ENCODE data around the gene SEZ6L.

SEZ6L gene

DNA sequence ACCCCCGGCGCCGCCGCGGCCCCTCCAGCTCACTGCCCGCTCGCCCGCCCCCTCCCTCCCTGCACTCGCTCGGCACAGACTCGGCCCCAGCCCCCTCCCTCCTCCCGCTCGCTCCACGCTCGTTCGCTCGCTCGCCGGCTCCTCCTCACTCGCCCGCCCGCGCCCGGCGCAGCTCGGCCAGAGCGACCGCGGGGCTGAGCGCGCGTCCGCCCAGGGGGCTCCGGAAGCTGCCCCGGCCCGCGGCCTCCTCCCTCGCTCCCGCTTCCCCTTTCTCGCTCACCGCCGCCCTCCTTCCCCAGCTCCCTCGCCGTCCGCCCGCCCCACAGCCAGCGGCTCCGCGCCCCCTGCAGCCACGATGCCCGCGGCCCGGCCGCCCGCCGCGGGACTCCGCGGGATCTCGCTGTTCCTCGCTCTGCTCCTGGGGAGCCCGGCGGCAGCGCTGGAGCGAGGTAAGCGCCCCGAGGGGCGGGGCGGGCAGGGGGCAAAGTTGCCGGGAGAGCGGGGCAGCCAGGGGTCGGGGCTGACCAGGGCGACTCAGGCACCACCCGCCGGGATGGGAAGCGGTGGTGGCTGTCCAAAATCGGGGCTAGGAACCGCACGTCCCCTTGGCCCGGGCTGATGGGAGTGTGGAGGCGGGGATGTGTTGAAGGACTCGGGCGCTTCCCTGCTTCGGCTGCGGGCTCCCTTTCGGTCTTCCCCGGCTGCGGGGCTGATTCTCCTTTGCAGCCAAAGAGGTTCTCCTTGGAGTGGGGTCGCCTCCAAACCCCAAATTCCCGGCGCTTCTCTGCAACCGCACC, at the start of gene SEZ6L:
Gene SEZ6L (plus strand): TSS at position 148 of the 797 bp plus-strand sequence. CDS start 208 bp downstream, at position 356.
- DNase-seq, result no peak

DNA sequence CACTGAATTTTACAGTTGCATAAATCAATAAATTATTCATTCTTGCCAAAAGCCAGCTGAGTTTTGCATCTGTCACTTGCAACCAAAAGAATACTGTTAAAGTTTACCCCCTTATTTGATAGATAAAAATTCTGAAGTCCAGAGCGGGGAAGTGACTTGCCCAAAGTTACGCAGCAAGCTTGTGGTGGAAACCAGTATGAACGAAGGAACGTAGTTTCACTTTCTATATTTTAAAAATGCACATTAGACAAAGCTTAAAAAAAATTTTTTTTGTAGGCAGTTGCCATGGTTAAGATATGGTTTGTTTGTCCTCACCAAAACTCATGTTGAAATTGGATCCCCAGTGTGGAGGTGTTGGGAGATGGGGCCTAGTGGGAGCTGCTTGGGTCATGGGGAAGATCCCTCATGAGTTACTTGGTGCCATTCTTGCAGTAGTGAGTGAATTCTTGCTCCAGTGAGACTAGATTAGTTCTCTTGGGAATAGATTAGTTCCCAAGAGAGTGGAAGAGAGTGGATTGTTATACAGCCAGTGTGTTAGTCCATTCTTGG, 46.3 kb upstream of the SEZ6L start:
- DNase-seq, result no peak

DNA sequence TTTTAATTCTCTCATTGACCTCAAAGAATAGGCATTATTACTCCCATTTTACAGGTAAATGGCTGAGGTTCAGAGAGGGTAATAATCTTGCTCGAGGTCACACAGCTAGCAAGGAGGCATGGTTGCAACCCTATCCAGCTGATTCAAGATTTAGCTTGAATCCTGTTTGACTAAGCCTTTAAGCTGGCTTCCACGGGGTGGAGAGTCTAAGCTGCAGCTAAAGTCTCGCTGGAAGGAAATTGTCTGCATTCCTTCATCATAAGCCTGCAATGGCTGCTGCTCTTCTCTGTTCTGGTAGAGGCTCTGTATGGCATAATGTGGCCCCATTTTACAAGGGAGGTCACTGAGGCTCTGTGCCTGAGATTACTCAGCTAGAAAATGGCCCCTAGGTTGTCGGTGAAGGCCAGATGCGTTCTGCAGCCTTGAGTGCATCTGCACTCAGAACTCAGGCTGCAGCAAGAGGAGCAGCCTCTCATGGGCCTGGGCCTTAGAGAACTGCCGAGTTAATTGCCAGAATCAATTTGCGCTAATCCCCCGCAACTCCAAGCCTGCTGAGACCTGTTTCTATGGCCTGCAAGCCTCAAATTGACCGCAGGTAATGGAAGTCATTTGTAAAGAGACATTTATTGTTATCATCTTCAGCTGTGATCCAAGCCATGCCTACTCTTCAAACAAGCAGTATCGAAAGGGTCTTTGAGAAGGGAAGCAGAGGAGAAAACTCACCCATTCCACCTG, 44.1 kb upstream of the SEZ6L start:
- DNase-seq, result no peak

DNA sequence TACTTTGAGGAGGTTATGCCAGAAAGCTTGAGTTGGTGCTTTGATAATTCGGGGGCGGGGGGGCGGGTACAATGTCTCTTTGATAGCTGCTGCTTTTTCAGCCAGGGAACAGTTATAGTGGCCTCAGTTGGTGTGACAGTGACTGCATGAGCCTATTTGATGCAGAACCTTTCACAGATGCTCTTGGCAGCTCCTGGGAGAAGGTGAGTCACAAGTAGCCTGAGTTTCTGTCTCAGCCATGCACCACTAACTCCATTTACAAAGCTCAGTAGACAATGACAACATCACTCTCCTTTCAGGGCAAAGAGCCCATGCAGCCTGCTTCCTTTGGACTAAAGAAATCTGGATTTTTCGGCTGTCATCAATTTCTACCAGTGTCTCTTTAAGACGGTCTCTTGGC, 42.1 kb upstream of the SEZ6L start:
- DNase-seq, result no peak

DNA sequence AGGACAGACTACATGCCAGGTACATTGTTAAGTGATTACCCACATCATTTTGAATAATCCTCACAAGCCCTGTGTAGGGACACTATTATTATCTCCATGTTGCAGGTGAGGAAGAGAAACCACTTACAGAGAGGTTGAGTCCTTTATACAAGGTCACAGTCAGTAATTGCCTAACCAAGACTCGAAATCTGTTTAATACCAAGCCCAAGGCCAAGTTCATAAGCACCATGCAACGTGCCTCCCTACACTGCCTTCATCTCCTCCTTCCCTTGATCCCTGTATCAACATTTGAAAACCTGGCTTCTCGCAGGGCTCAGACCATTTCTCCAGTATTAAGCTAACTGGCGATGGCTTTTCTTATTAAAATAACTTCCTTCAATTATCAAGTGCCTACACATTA, 41.7 kb upstream of the SEZ6L start:
- no peak for DNase-seq

DNA sequence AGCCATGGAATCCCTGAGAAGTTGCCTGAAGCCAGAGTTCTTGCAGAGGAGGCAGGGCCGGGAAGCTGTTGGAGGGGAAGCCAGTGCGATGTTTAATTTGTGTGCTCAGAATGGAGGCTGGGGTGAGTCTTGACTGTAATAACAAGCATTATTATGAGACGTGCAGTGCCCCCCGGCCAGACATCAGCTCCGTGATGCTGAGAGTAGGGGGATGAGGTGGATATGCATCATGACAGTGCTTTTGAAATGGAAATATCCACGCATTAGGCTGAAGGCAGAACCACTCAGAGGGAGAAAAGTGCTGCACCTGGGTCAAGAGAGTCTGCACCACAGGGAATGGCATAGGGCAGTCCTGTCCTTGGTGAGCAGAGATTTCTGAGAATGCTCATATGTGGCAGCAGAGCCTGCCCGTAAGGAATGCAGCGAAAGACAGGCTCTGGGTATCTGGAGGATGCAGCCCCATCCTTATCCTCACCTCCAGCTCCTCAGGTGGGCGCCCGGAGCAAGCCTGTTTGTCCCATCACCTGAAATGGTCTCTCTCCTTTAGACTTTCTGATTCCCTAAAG, 37.6 kb upstream of the SEZ6L start:
- no peak for DNase-seq

DNA sequence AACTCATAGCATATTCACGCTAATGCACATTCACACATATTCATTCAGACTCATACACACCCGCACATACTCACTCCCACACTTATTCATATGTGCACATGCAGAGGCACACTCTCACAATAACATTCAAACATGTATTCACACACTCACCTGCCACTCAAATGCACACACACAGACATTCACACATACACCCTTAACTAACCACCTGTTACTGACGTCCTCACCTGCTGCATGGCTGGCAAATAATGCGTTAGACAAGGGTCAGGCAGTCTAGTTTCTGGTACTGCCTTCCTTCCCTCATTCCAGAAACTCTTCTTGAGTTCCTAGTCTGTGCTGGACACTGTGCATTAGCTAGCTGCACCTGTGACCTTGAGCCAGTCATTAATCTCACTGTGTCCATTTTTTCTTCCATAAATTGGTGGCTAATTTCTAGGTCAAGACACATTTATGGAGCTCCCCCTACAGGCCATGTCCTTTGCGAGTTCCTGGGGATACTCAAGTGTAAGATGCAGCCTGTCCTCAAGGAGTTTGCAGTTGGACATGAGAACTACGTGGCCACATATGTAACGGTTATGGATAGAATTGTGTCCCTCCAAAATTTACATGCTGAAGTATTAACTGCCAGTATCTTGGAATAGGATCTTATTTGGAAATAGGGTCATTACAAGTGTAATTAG, 34.5 kb upstream of the SEZ6L start:
- DNase-seq, result no peak

DNA sequence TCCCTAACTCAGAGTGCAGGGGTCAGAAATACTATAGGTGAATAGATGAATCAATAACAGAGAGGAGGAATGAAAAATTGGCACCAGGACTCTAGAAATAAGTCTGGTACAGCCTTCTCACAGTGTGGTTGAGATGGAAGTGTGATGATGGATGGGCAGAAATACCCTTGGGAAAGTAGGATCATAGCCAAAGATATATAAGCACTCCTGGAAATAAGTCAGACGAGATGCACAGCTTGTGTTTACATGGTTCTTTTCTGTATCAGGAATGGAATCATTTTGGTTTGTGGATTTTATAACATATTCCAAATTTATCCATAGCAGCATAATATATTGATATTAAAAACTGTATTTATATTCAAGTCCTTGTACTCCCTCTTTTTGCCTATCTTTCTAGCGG, 33.5 kb upstream of the SEZ6L start:
- DNase-seq, result no peak

DNA sequence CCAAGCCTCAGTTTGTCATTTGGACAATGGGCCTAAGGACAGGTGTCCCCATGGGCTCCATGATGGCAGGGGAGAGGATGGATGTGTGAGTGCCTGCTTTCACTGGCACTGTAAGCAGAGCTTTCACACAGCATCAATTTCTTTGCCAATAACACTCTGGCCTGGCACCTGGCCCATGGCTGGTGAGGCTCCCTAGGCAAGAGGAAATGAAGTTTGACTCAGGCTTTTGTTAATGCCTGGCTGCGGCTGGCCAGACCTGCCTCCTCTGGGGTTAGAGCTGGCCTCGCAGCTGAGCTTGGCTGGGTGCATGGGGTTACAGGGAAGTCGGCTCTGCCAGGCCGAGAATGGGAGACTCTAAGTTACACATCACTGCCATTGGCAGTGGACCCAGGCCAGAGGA, 30.0 kb upstream of the SEZ6L start:
- DNase-seq, result no peak

DNA sequence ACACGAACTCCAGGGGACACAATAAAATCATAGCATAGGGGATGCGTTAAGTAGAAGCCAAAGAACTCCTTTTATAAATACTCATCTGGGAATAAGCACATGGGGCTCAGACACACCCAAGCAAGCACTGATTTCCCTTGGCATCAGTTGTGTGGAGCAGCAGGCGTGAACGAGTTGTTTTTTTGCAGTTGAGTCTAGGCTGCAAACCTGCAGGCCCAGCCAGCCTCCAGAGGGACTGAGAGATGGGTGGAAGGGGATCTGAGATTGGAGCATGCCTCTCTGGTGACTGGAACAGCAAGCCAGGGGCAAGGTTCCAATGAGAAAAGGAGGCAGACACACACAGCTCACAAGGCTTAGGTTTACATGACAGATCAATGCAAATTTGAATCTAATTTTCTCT, 27.4 kb upstream of the SEZ6L start:
- no peak for DNase-seq

DNA sequence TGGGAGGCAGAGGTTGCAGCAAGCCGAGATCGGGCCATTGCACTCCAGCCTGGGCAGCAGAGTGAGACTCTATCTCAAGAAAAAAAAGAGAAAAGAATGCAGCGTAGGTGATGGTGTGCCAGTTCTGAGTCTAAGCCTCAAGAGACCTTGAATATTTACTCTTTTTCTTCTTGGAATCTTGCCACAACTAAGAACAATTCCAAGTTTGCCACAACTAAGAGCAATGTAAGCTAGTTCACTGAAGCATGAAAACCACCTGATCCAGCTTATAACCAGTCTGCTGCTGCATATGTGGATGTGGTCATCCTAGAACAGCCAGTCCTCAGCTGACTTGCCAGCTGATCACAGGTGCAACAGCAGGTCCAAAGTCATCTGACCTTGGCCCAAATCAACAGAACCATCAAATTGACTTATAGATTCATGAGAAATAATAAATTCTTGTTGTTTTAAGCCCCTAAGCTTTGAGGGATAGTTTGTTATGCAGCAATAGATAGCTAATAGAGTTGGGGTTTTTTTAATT, 25.4 kb upstream of the SEZ6L start:
- no peak for DNase-seq

DNA sequence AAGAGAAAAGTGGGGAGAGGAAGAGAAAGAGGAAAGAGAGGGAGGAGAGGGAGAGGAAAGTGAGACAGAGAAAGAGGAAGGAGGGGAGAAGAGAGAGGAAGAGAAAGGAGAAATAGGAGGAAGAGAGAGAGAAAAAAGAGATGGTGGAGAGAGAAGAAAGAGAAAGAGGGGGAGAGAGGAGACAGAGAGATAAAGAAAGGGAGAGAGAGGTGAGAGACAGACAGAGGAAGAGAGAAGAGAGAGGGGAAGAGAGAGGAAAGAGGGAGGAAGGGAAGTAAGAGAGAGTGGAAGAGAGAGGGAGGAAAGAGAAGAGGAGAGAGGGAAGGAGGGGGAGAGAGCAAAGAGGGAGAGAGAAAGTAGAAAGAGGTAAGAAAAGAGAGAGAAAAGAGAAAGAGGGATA, 9.4 kb upstream of the SEZ6L start:
- DNase-seq, result no peak

DNA sequence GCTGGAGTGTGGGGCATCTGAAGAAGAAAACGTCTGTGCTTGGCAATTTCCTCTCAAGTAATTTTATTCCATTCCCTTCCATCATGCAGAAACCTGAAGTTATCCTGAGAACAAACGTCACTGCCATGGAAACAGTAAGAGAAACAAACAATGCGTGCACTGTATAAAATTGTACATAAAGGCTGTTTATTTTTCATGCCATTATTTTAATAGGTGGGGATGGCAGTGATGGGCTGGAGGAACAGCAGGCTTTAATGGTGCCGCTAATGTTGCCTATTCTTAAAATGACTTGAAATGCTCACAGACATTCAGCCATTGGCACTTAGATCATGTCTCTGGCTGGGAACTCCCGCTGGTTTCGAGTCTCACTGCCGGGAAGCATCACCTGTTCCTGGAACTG, 7.5 kb upstream of the SEZ6L start:
- DNase-seq, result no peak

DNA sequence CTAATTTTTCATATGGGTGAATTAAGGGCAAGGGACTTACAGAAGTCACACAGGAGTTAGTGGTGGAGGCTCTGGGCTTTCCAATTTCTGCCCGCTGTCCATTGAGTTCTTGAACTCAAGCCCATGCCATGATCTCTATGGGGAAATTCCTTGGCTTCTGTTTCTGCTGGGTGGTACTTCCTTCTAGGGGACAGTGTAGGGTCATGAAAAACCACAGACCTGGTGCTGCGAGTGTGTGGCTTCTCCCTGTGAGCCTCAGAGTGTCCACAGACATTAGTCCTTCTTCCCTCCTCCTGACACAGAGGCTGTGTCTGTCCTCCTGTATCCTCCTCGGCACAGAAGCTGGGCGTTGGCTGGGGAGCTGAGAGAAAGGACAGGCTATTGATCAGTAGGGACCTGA, 6.3 kb upstream of the SEZ6L start:
- no peak for DNase-seq

DNA sequence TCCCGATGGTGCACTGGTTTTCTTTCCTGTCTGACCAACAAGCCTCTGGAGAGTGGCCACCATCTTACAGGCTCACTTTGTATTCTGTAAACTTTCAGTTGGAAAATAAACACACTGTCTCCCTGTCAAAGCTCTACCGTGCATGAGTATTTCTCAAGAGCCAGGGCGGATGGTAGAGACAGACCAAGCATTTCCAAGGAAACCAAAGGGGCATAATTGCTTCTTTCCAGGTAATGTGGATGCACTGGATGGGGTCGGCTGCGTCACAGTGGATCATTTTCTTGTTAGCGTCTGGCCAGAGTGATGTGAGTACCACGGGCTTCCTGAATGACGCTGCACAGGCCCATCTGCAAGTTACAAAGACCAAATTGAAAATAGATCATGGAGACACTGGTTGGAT, 5.1 kb upstream of the SEZ6L start:
- DNase-seq, result no peak

DNA sequence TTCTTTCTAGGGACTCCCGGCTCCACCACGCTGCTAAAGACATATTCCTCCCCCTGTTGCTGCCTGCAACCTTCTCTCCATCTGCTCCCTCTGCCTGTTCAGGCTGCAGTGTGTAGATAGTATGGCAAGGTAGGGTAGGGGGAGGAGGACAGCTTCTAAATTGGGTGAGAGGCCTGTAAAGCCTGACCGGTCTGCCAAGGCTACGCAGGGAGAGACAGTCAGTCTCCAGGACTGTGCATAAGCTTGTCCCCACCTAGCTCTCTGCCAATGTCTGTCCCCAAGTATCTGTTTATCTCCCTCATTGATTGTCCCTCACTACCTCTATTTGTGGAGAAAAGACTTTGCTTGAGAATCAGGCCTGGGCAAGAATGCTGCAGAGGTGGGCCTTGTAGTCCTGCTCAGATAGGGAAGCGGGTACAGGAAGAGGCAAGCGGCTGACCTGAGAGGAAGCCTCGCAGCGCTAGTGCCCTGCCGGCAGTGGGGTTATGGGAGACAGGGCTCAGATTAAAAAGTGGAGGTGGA, 871 bp upstream of the SEZ6L start:
- no peak for DNase-seq

DNA sequence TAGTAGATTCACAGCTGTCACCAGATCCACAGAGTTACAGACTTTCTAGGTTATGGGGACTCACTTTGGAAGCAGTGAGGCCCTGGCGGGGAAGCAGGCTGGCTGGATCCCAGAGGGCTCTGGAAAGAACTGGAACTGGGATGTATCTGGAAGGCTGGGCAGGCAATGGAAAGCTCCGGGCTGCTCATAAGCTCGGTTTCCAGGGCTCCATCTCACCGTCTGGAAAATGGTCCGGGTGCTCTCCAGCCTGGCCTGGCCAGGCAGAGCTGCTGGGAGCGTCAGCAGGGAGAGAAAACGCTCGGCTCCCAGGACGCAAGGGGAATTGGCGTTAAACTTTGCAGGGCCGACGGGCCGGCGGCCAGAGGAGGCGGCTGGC, 335 bp upstream of the SEZ6L start:
- DNase-seq, result no peak

DNA sequence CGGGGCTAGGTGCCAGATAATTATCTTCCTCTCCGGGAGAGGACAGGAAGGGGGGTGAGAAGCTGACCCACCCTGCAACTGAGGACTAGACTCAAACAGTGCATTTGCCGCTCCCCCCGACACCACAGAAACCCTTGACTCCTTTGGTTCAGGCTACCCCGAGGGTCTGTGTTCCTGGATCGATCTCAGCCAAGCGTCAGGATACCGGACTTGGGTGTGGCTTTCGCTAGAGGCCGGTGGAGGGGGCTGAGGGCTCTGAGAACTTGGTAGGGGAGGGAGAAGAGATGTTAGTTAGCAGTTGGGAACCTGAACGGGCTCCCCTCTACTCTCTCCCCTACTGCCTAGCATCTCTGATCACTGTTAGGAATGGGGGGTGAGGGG, 840 bp downstream of the SEZ6L start:
- no peak for DNase-seq

DNA sequence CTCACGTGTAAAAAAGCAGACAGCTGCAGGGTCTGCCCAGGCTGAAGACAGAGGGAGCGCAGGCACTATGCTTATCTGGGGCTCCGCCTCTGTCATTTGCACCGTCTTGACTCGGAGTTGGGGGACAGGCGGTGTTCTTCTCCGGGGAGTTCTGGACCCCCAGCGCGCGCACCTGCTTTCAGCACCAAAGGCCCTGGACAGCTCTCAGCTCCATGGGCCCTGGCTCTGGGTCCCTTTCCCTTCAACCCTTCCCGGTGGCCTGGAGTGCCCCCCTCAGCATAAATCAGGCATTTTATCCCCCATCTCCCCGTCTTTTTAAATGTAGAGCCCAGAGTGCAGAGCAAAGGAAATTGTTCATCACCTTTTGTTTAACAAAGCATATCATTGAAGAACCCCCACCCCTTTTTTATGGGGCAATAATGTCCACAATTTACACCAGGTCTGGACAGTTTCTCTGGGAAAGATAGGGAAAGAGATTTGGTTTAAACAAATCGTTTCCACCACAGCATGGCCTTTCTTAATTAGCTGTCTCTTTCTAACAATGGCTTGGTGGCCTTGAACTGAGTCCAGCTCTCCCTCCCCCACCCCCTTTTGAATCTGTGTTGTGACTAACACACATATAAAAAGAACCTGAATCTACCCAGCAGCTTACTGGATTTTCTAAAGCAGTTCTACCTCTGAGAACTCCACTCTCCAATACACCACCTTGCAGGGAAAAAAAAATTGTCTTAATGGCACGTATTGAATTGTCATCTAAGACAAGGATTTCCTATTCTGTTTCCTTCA, 1.7 kb downstream of the SEZ6L start:
- no peak for DNase-seq

DNA sequence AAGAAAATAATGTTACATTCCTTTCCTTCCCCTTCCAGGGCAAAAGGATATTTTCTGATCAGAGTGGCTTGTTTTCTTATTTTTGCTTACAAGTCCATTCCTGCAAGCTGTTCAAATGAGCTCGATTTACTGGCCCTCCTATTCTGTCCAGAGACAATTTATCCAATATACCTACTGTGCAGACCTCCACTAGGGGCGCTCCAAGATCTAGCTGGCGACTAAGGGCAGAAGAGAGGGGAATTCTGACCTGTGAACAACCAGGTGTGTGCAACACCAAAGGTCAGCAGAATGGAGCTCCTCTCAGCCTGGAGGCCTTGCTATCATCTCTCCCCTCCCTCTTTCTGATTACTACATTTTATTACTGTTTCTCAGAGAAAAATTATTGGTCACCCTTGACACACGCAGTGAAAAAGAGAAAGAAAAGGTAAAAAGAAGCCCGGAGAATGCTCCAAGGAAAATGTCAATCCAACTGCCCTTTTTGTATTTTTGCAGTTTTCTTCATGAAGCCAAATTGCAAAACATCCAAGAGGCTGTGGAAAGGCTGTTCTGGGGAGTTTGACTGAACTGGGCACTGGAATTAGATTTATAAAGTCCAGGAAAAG, 3.2 kb downstream of the SEZ6L start:
- DNase-seq, result peak; percentile 15

DNA sequence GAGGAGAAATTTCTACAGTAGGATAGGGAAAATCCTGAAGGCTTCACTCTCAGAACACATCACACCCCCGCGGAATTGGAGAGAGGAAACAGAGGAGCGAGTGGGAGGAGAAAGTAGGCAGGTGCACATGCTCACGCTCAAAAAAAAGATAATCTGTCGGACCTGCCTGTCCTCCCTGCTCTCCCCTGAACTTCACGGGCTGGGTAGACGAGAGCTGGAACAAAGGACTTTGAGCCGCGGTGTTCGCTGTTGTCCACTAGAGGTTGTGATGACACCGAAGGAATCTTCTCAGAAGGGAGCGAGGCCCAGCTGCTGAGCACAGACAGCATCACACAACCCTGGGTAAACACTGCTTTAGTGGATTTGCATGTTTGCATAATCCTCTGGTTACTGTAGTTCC, 5.0 kb downstream of the SEZ6L start:
- DNase-seq, result no peak

DNA sequence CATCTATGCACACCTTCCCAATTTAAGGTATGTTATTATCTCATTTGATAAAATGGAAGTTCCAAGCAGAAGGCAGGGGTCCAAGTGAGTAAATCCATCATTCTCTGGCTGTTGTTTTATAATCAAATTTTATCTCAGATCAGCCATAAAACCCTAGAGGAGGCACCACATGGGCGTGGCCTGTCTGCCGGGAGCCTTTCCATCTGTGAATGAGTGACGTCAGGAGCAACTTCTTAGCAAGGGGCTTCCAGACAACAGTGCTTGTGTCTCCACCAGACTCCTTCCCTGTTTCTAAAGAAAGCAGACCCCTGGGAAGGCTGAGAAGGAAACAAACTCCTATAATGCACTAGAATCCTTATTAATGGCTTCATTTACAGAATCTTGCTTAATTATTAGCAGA, 13.5 kb downstream of the SEZ6L start:
- DNase-seq, result no peak
